SHP77 treated with DMSO at 0.1 percent for 48 hours (cell line): ENCODE data around the gene TMEM181.
"Not testable (repeated sequence)": the region's sequence is repeated elsewhere in the genome, so short reads cannot be mapped to it uniquely, and the experiment has no call there.

Experiments
- DNase-seq: peaks from one replicate; lab custom pipeline; 2025; lab: John Stamatoyannopoulos, UW

The TMEM181 gene

GRCh38 chr6:158596861-158597260 is 37.0 kb downstream of the TMEM181 start:
- DNase-seq = no peak

- no peak for DNase-seq
These were observed 37.7 kb downstream of the TMEM181 start for GRCh38 chr6:158597565-158597964.

- DNase-seq = no peak
These were observed 39.7 kb downstream of the TMEM181 start for GRCh38 chr6:158599635-158600034.

- no peak for DNase-seq
These were observed 43.6 kb downstream of the TMEM181 start for GRCh38 chr6:158603261-158604047.

- no peak for DNase-seq
These were observed 44.1 kb downstream of the TMEM181 start for GRCh38 chr6:158604048-158604406.

- DNase-seq = peak; percentile 59
These were observed 45.5 kb downstream of the TMEM181 start for GRCh38 chr6:158605266-158605878.

GRCh38 chr6:158606011-158606410 is 46.1 kb downstream of the TMEM181 start:
- not testable (repeated sequence) for DNase-seq

- DNase-seq = no peak
These were observed 47.0 kb downstream of the TMEM181 start for GRCh38 chr6:158606935-158607334.

- no peak for DNase-seq
These were observed 47.7 kb downstream of the TMEM181 start for GRCh38 chr6:158607411-158608170.

GRCh38 chr6:158608221-158608620 is 48.3 kb downstream of the TMEM181 start:
- no peak for DNase-seq

GRCh38 chr6:158609455-158610155 is 49.7 kb downstream of the TMEM181 start:
- DNase-seq = no peak

- no peak for DNase-seq
These were observed 50.6 kb downstream of the TMEM181 start for GRCh38 chr6:158610319-158610968.

GRCh38 chr6:158611039-158611438 is 51.1 kb downstream of the TMEM181 start:
- no peak for DNase-seq

- no peak for DNase-seq
These were observed 51.9 kb downstream of the TMEM181 start for GRCh38 chr6:158611541-158612370.

GRCh38 chr6:158614606-158615005 is 54.7 kb downstream of the TMEM181 start:
- DNase-seq = not testable (repeated sequence)

- not testable (repeated sequence) for DNase-seq
These were observed 58.4 kb downstream of the TMEM181 start for GRCh38 chr6:158618289-158618688.

- no peak for DNase-seq
These were observed 60.3 kb downstream of the TMEM181 start for GRCh38 chr6:158619922-158620801.

- no peak for DNase-seq
These were observed 61.2 kb downstream of the TMEM181 start for GRCh38 chr6:158620963-158621693.
